Ovary (tissue), 9 donors: ENCODE measurements around the gene TMEM35A. TPM values are rescaled to one million over a fixed set of nuclear protein-coding genes. Genes with fewer than 3 reads are reported as not detected.
A peak's percentile ranks its signal among the peaks of the same experiment; 100 is the strongest.

Experiments
- DNase-seq, 5 donors: peaks; one replicate each; pipeline ENCODE4 v3.0.0-alpha.2; 2019 to 2020
- H3K27ac ChIP-seq, 2 donors: fragments of 200-600 bp; one replicate each; pipeline versions ENCODE4 v1.5.1 to v1.8.0; 2019 to 2022
- H3K27me3 ChIP-seq: fragments of 200-600 bp; one replicate; pipeline ENCODE4 v1.8.0; 2022
- H3K36me3 ChIP-seq: fragments of 200-600 bp; sonication (generic); one replicate; pipeline ENCODE4 v1.5.1; 2019
- H3K4me1 ChIP-seq: one replicate; pipeline ENCODE4 v1.8.1; 2013; ENCODE audit warnings: mild to moderate bottlenecking, moderate library complexity; ENCODE audit not compliant: insufficient read depth
- H3K4me3 ChIP-seq: fragments of 200-600 bp; sonication (generic); one replicate; pipeline ENCODE4 v1.5.1; 2017
- H3K9me3 ChIP-seq, 2 donors: fragments of 200-600 bp in 1 of 2; sonication (generic) in 1 of 2; one replicate each; pipeline versions ENCODE4 v1.5.1 to v1.8.1; 2013 to 2019; ENCODE audit warnings: mild to moderate bottlenecking in 1 of 2, moderate library complexity in 1 of 2
- CTCF ChIP-seq, 3 donors: fragments of 450-650 bp in 2 of 3; fragments of 200-600 bp in 1 of 3; IDR thresholded peaks; one replicate each; pipeline versions ENCODE4 v1.5.1 to v1.8.0; 2016 to 2022; ENCODE audit warnings: antibody characterized with exemption in 3 of 3, mild to moderate bottlenecking in 1 of 3
- EP300 ChIP-seq: sonication (generic); formaldehyde crosslinking; IDR thresholded peaks from one replicate; pipeline ENCODE4 v1.6.1; 2017; ENCODE audit warnings: antibody characterized with exemption
- POLR2A ChIP-seq: fragments of 450-650 bp; IDR thresholded peaks from one replicate; pipeline ENCODE4 v1.6.1; 2017; ENCODE audit warnings: antibody characterized with exemption, mild to moderate bottlenecking, moderate library complexity
- WGBS, 3 donors: extraction: QIAGEN DNeasy Blood & Tissue Kit in 1 of 3; methylation state at CpG; one replicate each; pipeline versions ENCODE4 v1.1.5 to v1.1.7; 2013 to 2017; 5-methylcytosine and 5-hydroxymethylcytosine counted together
- intact Hi-C, 4 donors: fragments of 100-400 bp; cut with DNase I; formaldehyde crosslinking; loops; one replicate each; pipeline versions ENCODE4 v1.11.0 to v1.15.1; 2022 to 2023
- polyA plus RNA-seq, 2 donors: library from polyadenylated mRNA; stranded (reverse); fragments of 200-250 nt in 1 of 2; fragments of 350-450 nt in 1 of 2; fragmentation: Illumina TruSeq in 1 of 2; extraction: RNeasy Lipid Tissue Mini Kit (QIAGEN cat#74804) in 1 of 2; gene quantifications; one replicate each; pipeline ENCODE4 v1.2.3, GENCODE V29; 2013 to 2014
- total RNA-seq, 7 donors: library from RNA; depleted of rRNA in 2 of 7; stranded (reverse); fragments of >200 nt in 2 of 7; fragmentation: NEBNext Ultra II Directional in 3 of 7; extraction: Animal tissue kit (Norgen Biotek cat#: 25700) in 3 of 7; gene quantifications; one replicate each; pipeline versions ENCODE4 v1.1.0 to v1.2.4, GENCODE V29; 2016 to 2023
- donor health status: DM: no; HTN: no; CAD: no; lungs with moderate emphysema.
- donor health status: DM: no; HTN: no; CAD: no.
- donor health status: Bipolar disorder and iron deficiency.
- donor health status: DM: yes; HTN: yes; CAD: no.
- donor health status: DM: no; HTN: no; CAD: no.
- donor health status: DM: yes; HTN: yes; CAD: no.

TMEM35A gene
- total and polyA plus RNA-seq, 9 donors = 2.0 to 19.7 (median 3.8) TPM

GRCh38 chrX:101091817-101092216, 13.1 kb downstream of the TMEM35A start:
- H3K4me1 ChIP-seq = no peaks in the 10 kb centered on the region
- H3K4me3 ChIP-seq = no peak overlapping the region
- no peaks in the 10 kb centered on the region for H3K36me3 ChIP-seq
- no peaks in the 10 kb centered on the region for H3K9me3 ChIP-seq
- no peak for DNase-seq
- H3K27me3 ChIP-seq = no peaks in the 10 kb centered on the region
- TF ChIP-seq POLR2A = no peak
- TF ChIP-seq EP300 = no peak
- no peak for TF ChIP-seq CTCF (IDR thresholded peaks at IDR 0.05)
- WGBS, 3 donors = 86 to 95% (median 89%) methylated on average over 1 of the region's 1 CpG
- intact Hi-C loops = no loop called here
- no peak overlapping the region for H3K27ac ChIP-seq

- Histone ChIP-seq H3K27me3 (no peaks in the 10 kb centered on the region), H3K27ac (peak within 1 kb of the TSS in 1 of 2 donors; percentile 49), H3K36me3 (no peaks in the 10 kb centered on the region), H3K4me3 (peak within 1 kb of the TSS; percentile 40), H3K4me1 (peaks cover 2% of the 10 kb centered on the region), H3K9me3 (no peaks in the 10 kb centered on the region)
- intact Hi-C loops = no loop called here
- WGBS, 3 donors = 37 to 48% (median 45%) methylated on average over 48 of the region's 48 CpGs
- DNase-seq = peak; percentile 85 to 91 (median 89)
- TF ChIP-seq EP300 = no peak
- TF ChIP-seq CTCF (IDR thresholded peaks at IDR 0.05) = no peak
- peak; percentile 38 for TF ChIP-seq POLR2A
These were observed 19.1 kb downstream of the TMEM35A start, which contains the start of gene CENPI for GRCh38 chrX:101097546-101098453. Gene CENPI (plus strand): TSS chrX:101098204. CDS start chrX:101101071, 2,867 bp downstream.

- H3K27ac ChIP-seq = no peak overlapping the region
- no peak for TF ChIP-seq EP300
- TF ChIP-seq POLR2A = no peak
- no peak for TF ChIP-seq CTCF (IDR thresholded peaks at IDR 0.05)
- no peak overlapping the region for H3K4me3 ChIP-seq
- no peaks in the 10 kb centered on the region for H3K4me1 ChIP-seq
- no peaks in the 10 kb centered on the region for H3K36me3 ChIP-seq
- intact Hi-C loops = no loop called here
- H3K27me3 ChIP-seq = no peaks in the 10 kb centered on the region
- no peak for DNase-seq
- H3K9me3 ChIP-seq = no peaks in the 10 kb centered on the region
- 85 to 90% (median 90%) methylated on average over 4 of the region's 4 CpGs for WGBS, 3 donors
These were observed 29.6 kb downstream of the TMEM35A start for GRCh38 chrX:101108284-101108683.

GRCh38 chrX:101117701-101118100, 39.0 kb downstream of the TMEM35A start:
- H3K27me3 ChIP-seq = no peaks in the 10 kb centered on the region
- no peak overlapping the region for H3K4me3 ChIP-seq
- no peak for TF ChIP-seq POLR2A
- TF ChIP-seq EP300 = no peak
- TF ChIP-seq CTCF (IDR thresholded peaks at IDR 0.05) = no peak
- no peak for DNase-seq
- WGBS, 3 donors = 16 to 23% (median 21%) methylated on average over 3 of the region's 3 CpGs
- no peaks in the 10 kb centered on the region for H3K4me1 ChIP-seq
- intact Hi-C loops = no loop called here
- H3K27ac ChIP-seq = no peak overlapping the region
- no peaks in the 10 kb centered on the region for H3K9me3 ChIP-seq
- no peaks in the 10 kb centered on the region for H3K36me3 ChIP-seq
